ENCODE measurements around the gene ASTN2. TPM values are rescaled to one million over a fixed set of nuclear protein-coding genes. Genes with fewer than 3 reads are reported as not detected.

Gene ASTN2
- total and polyA plus RNA-seq, 2 donors (not counting 3 experiments of a cell fraction or from before 2014, with no cell fraction given) = 1.0 to 1.9 TPM

GRCh38 chr9:117403848-117404247 lies 11.0 kb downstream of the ASTN2 start:
- Histone ChIP-seq H3K27me3 (ENCODE audit: control insufficient read depth in 2 of 2, insufficient read depth in 2 of 2, low read length in 2 of 2) (no peaks in the 10 kb centered on the region), H2AFZ (ENCODE audit: low read depth, low read length) (no peak overlapping the region), H3K4me2 (ENCODE audit: insufficient read depth, low read length) (no peak overlapping the region), H3K9ac (replicated peaks; ENCODE audit: extremely low read depth, insufficient read depth, low read length) (no peak overlapping the region), H3K4me3 (replicated peaks in 1 of 3; ENCODE audit: insufficient read depth in 1 of 3, low read depth in 1 of 3, low read length in 3 of 3) (no peak overlapping the region), H3K36me3 (ENCODE audit: control insufficient read depth in 2 of 2, extremely low read depth in 1 of 2, insufficient read depth in 2 of 2, low read length in 2 of 2) (no peaks in the 10 kb centered on the region), H3K9me3 (replicated peaks; ENCODE audit: control insufficient read depth, insufficient read depth, low read length) (no peaks in the 10 kb centered on the region), H3K4me1 (ENCODE audit: control insufficient read depth, extremely low read depth, insufficient read depth, low read length) (no peaks in the 10 kb centered on the region), H3K9me1 (replicated peaks; ENCODE audit: control insufficient read depth, extremely low read depth, insufficient read depth, low read length) (no peaks in the 10 kb centered on the region), H3K79me2 (ENCODE audit: control insufficient read depth, insufficient read depth, low read length) (no peaks in the 10 kb centered on the region), H4K20me1 (replicated peaks; ENCODE audit: control insufficient read depth, extremely low read depth, insufficient read depth, low read length) (no peaks in the 10 kb centered on the region), H3K27ac (ENCODE audit: insufficient read depth, low read depth, low read length) (no peak overlapping the region)
- TF ChIP-seq MAX (IDR thresholded peaks at IDR 0.05; ENCODE audit: insufficient read depth, insufficient read length) = no peak
- no peak for TF ChIP-seq MYC (IDR thresholded peaks at IDR 0.05; ENCODE audit: low read depth, low read length)
- TF ChIP-seq JUN (IDR thresholded peaks at IDR 0.05; ENCODE audit: borderline replicate concordance, insufficient read depth, insufficient read length, low read depth) = no peak
- no peak for TF ChIP-seq CTCF (IDR thresholded peaks at IDR 0.05; ENCODE audit: extremely low read depth in 1 of 2, insufficient read depth in 1 of 2, low read depth in 1 of 2, low read length in 2 of 2)
- TF ChIP-seq EZH2 (IDR thresholded peaks at IDR 0.05; ENCODE audit: borderline replicate concordance, low read depth, low read length, severe bottlenecking) = no peak
- TF ChIP-seq POLR2A (IDR thresholded peaks at IDR 0.05; ENCODE audit: low read depth, low read length) = no peak
- no peak for TF ChIP-seq GATA2 (IDR thresholded peaks at IDR 0.05; ENCODE audit: insufficient read depth, insufficient read length, low read depth, low read length)
- TF ChIP-seq POLR2AphosphoS5 (IDR thresholded peaks at IDR 0.05; ENCODE audit: insufficient read depth, low read depth, low read length) = no peak
- TF ChIP-seq FOS (IDR thresholded peaks at IDR 0.05; ENCODE audit: borderline replicate concordance, insufficient read depth, low read length) = no peak
- ChIA-PET POLR2A (no interaction called here), CTCF (no interaction called here)
- dilution Hi-C loops (cut with MboI; ENCODE audit: extremely low pct_ligation_motif_present, low sequenced_read_pairs) (no loop called here), intact Hi-C loops (cut with micrococcal nuclease) (no loop called here)
- FAIRE-seq = no peak
- DNase-seq (ENCODE audit: low read depth, low spot score) = no peak
- no TSS peak for BruUV-seq (replicated peaks)

Measured in endothelial cell of umbilical vein (primary cell).